GM21515 (cell line): ENCODE measurements around the gene RAP1B.
"Not testable (repeated sequence)": the region's sequence is repeated elsewhere in the genome, so short reads cannot be mapped to it uniquely, and the experiment has no call there.

Experiments used
- ATAC-seq: cut with Tn5 transposase; IDR thresholded peaks from one replicate; pipeline ENCODE4 v1.9.1; 2021; ENCODE audit not compliant: unreplicated experiment

The RAP1B gene

GRCh38 chr12:68632486-68632885, 21.8 kb downstream of the RAP1B start:
- no peak for ATAC-seq

DNA sequence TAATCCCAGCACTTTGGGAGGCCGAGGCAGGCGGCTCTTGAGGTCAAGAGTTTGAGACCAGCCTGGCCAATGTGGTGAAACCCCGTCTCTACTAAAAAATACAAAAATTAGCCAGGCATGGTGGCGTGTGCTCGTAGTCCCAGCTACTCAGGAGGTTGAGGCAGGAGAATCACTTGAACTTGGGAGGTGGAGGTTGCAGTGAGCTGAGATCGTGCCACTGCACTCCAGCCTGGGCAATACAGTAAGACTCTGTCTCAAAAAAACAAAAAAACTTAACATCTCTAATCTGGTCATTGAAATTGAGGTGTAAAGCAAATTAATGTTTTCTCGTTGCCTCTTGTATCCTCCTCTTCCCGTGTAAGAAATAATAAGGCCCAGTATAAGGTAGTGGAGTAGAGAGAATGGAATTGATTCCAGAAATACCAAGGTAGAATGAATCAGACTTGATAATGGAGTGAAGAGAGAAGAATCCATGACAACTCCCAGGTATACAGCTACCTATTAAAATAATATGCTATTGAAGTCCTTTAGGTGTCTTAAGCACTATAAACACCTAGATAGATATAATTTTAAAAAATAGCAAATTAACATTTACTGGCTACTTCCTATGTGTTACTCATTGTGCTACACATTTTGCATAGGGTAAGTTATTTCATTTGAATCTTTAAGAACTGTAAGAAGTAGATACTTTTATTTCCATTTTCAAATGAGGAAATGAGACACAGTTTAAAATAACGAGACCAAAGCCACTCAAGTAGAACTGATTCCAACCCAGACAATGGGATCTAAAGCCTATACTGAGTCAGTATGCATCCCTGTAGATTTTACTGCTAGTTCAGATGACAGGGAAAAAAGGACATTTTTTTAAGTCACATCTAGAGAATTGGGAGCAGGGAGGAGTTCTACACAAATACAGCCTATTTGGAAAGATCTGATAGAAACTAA, 23.2 kb downstream of the RAP1B start:
- no peak for ATAC-seq

DNA sequence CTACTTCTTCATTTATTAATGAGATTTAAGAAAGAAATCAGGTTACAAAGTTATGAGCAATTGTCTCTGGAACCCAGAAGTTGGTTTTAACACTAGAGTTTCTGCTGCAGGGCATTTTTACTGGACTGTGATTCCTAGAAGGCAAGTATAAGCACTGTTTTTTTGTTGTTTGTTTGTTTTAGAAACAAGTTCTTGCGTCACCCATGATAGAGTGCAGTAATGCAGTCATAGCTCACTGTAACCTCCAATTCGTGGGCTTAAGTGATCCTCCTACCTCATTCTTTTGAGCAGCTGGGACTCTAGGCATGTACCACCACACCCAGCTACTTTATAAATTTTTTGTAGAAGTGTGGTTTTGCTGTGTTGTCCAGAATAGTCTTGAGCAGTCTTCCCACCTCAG, 25.6 kb downstream of the RAP1B start:
- ATAC-seq, result no peak

GRCh38 chr12:68637439-68637838, 26.7 kb downstream of the RAP1B start:
- ATAC-seq, result not testable (repeated sequence)

GRCh38 chr12:68638171-68638570, 27.5 kb downstream of the RAP1B start:
- ATAC-seq, result no peak

DNA sequence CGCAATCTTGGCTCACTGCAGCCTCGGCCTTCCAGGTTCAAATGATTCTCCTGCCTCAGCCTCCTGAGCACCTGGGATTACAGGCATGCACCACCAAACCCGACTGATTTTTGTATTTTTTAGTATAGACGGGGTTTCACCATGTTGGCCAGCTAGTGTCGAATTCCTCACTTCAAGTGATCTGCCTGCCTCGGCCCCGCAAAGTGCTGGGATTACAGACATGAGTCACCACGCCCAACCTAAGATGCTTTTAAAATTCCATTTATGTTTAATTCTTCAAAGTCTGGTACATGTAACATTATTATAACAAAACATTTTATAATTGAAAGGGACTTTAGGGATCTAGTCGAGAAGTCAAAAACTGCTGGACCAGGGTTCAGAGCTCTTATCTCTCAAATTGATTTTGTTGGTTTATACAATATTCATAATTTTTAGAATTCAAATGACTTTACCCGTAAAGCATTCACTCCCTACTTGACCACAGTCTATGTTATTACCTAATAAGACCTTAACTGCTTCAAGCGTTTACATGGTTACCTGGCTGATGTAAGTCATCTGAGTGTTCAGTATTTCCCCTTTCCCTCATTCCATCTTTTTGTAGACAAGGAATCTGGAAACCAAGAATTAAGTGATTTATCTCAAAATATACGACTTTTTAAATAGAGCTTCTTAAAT, 28.2 kb downstream of the RAP1B start:
- ATAC-seq, result no peak

DNA sequence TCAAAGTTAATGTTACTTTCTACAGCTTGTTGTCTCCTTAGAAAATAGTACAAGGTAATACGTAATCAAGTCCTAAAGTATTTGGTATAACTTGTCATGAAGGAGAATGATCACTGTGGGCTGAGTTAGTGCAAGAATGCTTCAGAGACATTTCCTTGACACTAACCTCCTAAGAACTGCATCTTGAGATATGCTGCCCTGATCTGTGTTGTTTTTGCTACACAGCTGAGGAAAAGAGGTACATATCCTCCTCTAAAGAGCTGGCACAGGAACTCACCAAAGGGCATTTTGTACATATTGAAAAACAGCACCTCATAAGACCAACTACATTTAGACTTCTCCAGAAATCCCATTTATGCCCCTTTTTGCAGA, 28.7 kb downstream of the RAP1B start:
- ATAC-seq, result no peak

GRCh38 chr12:68641138-68641537, 30.4 kb downstream of the RAP1B start:
- peak; percentile 87 for ATAC-seq

DNA sequence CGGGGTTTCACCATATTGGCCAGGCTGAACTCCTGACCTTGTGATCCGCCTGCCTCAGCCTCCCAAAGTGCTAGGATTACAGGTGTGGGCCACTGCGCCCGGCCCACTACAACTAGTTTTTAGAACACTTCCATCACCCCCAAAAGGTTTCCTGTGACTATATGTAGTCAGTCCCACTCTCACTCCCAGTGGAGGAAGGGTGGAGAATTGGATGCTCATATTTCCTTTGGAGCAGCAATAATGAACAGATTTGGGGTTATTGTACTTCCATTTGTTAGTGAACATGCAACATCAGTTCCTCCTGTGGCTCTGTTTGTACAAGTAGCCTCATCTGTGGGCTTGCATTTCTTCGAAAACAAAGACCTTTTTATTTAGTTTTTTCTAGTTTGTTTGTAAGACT, 35.8 kb downstream of the RAP1B start:
- no peak for ATAC-seq

DNA sequence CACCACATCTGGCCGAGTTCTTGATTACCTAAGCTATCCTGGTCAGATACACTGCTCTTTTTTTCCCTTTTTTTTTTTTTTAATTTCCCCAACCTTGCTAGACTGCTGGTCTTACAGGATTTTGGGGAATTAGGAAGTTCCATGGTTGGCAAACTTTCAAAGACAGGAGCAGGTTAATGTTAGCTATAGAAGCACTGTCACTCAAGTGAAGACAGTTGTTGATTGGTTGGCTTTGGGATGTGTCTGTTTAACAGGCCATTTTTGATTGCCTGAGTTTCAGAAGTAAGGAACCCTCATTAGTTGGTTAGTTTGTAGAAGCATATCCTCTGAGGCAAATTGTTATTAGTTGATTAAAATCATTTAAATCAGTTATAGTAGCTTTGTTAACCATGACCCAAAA, 36.8 kb downstream of the RAP1B start:
- ATAC-seq, result no peak

DNA sequence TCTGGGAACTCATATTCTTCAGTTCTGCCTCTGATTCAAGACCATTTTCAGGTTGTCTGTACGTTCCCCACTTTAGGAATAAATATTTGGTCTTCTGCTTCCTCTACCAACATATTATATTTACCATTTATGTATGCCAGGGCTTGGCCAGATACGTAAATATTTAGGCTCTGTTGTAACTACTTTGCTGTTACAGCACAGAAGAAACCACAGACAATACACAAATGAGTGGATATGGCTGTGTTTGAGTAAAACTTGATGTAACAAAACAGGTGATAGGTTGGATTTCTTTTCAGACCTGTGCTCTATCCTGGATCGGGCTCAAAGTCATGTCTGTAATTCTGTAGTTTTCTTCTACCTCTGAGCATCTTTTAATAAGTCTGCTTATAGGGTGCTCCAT, 37.5 kb downstream of the RAP1B start:
- ATAC-seq, result peak; percentile 48

DNA sequence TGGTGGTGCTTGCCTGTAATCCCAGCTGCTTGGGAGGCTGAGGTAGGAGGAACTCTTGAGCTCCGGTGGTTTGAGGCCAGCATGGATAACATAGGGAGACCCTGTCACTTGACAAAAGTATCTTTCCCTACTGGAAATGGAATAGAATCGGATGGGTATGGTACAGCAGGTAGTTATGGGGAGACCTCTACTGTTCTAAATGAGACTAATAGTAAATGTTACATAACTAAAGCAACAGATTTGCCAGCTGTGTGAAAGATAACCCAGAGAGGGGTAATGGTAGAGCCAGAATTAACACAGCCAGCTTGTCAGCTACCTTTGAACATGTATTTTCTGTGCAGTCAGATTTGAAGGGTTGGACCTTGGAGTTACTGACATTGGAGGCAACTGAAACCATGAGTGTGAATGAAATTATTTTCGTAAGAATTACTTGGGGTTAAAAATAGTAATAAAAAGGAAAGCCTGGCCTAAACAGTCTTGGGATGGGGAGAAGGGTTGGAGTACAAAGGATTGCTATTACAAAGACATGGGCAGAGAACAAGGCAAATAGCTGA, 54.4 kb downstream of the RAP1B start:
- ATAC-seq, result no peak

DNA sequence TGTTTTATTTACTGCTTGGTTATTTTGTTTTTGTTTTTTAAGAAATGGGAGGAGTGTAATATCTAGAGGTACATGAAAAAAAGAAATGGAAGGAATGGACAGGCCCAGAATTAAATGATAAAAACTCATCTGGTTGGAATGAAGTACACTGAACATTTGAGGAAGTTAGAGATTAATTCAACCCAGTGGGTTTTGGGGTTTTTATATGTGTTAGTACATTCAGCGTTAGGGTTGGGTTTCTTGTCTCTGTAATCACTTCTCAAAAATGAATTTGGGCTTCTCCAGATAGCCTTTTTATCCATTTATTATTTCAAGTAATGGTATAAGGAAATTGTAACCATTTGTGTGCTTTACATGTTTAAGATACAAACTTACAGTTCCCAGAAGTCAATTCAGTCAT, 56.6 kb downstream of the RAP1B start:
- ATAC-seq, result no peak

DNA sequence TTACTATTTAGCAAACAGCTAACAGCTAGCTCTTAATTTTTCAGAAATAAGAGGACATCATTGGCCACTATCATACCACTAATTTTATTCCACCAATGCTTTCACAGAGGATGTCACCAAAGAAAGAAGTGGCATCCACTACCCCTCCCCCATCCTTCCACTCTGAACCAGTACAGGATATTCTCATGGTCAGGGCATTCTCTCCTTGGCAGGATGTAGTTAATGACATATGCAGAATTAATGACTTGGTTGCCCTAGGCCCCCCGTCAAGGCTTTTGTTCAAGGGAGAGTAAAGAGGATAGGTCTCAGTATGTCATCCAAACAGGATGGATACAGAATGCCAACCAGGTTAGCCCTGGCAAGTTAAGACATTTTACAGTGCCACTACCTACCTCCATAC, 57.2 kb downstream of the RAP1B start:
- no peak for ATAC-seq

DNA sequence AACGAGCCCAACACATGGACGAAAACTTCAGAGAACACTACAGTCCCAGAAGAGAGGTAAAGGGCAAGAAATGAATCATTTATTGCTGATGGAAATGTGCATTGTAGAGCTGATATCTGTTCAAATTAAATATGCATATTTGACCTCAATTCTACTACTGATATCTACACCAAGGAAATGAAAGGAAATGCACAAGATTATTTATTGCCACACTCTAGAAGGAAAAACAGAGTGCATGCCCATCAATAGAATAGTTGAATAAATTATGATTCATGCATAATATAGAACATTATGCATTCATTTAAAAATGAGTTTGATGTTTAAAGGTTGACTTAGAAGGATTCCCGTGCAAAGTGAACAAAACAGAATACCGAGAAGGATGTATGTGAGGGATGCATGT, 60.5 kb downstream of the RAP1B start:
- no peak for ATAC-seq

DNA sequence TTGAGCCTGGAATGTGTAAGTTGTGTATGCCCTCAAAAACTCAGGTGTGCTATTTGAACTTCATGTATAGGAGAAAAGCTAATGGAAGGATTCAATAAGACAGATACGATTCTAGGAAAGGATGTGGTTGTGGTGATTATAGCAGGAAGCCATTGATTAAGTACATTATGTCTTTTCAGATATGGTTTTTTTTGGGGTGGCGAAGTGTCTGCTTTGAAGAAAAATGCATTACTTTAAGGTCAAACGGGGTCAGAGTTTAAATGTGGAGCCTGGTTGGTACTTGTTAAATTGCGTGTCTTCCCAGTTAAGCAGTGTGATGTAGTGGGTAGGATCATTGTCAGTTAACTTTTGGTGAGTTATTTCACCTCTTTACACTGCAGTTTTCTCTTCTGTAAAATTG, 63.1 kb downstream of the RAP1B start:
- no peak for ATAC-seq

- no peak for ATAC-seq
These were observed 63.7 kb downstream of the RAP1B start for GRCh38 chr12:68674376-68674775.

GRCh38 chr12:68675101-68675842, 64.6 kb downstream of the RAP1B start:
- no peak for ATAC-seq

DNA sequence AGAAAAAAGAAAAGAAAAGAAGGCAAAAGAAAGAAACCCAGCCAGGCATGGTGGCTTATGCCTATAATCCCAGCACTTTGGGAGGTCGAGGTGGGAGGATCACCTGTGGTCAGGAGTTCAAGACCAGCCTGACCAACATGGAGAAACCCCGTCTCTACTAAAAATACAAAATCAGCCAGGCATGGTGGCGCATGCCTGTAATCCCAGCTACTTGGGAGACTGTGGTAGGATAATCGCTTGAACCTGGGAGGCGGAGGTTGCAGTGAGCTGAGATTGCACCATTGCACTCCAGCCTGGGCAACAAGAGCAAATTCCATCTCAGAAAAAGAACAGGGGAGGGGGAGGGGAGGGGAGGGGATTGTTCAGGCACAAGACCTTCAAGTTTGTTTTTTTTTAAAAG, 66.2 kb downstream of the RAP1B start:
- not testable (repeated sequence) for ATAC-seq

GRCh38 chr12:68686262-68686594, 75.5 kb downstream of the RAP1B start:
- no peak for ATAC-seq
